HG03378 (cell line): ENCODE measurements around the gene RBM24.
"Not testable (repeated sequence)": the region's sequence is repeated elsewhere in the genome, so short reads cannot be mapped to it uniquely, and the experiment has no call there.

Experiments
- ATAC-seq: cut with Tn5 transposase; IDR thresholded peaks from one replicate; pipeline ENCODE4 v1.9.1; 2021; ENCODE audit warnings: mild to moderate bottlenecking, moderate library complexity; ENCODE audit not compliant: unreplicated experiment

RBM24 gene

DNA sequence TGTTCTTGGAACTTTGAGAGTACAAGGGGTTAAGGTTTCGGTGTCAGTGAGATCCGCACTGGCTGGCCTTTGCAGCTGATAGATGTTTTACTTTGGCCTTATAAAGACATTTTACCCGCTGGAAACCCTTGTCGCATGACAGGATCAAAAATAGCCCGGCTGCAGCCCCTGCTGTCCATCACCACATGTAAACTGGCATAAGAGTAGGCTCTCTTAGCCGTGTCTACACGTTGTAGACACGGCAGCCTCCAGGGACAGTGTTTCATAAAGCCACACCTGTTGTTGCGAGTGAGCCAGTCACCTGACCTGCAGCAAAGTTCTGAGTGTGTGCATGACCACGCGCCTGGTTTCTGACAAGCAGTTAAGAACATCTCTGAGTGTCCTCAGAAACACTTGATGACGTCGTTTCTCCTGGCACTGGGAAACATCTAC lies 8.5 kb downstream of the RBM24 start:
- ATAC-seq: no peak

DNA sequence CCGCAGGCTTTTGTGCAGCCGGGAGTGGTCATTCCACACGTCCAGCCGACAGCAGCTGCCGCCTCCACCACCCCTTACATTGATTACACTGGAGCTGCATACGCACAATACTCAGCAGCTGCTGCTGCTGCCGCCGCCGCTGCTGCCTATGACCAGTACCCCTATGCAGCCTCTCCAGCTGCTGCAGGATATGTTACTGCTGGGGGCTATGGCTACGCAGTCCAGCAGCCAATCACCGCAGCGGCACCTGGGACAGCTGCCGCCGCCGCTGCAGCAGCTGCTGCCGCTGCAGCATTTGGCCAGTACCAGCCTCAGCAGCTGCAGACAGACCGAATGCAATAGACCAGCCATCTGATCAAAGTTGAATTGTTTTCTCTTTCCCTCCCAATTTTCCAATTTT lies 10.6 kb downstream of the RBM24 start:
- no peak for ATAC-seq

- no peak for ATAC-seq
Measured at GRCh38 chr6:17292600-17293133, 11.5 kb downstream of the RBM24 start.

DNA sequence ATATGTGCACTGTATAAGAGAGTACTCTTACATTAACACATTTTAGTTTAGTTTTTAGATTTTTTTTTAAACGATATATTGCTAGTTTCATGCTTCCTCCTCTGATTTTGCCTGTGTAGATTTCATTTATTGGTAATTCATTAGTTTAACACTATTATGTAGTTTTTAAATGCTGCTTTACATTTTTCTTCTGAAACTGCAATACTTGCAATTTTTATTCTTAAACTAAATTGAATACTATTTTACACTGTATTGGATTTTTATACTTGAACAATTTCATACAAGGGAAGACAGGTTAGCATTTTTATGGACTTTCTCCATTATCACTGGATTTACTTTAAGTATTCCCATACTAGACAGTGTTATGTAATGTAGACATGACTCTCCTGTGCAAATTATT lies 12.2 kb downstream of the RBM24 start:
- no peak for ATAC-seq

GRCh38 chr6:17297271-17298080 lies 16.3 kb downstream of the RBM24 start:
- no peak for ATAC-seq

GRCh38 chr6:17298257-17298656 lies 17.1 kb downstream of the RBM24 start:
- no peak for ATAC-seq

- no peak for ATAC-seq
Measured at GRCh38 chr6:17299222-17299621, 18.1 kb downstream of the RBM24 start.

DNA sequence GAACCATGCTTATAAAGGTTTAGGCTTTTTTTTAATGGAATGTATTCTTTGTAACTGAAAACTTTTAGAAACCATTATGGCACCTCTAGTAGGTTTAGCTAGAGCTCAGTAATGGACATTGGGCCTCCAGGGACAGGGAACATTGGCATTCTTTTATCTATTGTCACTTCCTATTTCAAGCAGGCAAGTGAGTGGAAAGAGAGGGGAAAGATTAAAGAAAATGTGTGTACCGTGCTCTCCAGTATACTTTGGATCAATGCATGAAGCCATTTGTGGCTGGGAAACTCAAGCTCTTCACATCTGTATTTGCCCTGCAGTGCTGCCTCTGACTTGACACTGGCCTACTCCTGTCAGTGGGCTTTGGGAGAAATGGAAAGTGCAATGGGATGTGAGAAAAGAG lies 18.6 kb downstream of the RBM24 start:
- ATAC-seq: no peak

DNA sequence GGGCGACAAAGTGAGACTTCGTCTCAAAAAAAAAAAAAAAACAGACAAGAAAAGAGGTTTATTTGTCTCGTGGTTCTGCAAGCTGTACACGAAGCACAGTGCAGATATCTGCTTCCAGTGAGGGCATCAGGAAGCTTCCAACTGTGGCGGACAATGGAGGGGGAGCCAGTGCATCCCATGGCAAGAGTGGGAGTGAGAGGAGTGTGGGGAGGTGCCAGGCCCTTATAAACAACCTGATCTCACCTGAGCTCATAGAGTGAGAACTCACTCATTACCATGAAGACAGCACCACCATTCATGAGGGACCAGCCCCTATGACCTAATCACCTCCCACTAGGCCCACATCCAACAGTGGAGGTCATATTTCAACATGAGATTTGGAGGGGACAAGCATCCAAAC lies 19.5 kb downstream of the RBM24 start:
- ATAC-seq: no peak

- no peak for ATAC-seq
Measured at GRCh38 chr6:17303444-17303843, 22.3 kb downstream of the RBM24 start.

- no peak for ATAC-seq
Measured at GRCh38 chr6:17305219-17306001, 24.2 kb downstream of the RBM24 start.

GRCh38 chr6:17311595-17312311 lies 30.6 kb downstream of the RBM24 start:
- ATAC-seq: no peak

- ATAC-seq: not testable (repeated sequence)
Measured at GRCh38 chr6:17313238-17313637, 32.1 kb downstream of the RBM24 start.

GRCh38 chr6:17313971-17314370 lies 32.8 kb downstream of the RBM24 start:
- no peak for ATAC-seq

DNA sequence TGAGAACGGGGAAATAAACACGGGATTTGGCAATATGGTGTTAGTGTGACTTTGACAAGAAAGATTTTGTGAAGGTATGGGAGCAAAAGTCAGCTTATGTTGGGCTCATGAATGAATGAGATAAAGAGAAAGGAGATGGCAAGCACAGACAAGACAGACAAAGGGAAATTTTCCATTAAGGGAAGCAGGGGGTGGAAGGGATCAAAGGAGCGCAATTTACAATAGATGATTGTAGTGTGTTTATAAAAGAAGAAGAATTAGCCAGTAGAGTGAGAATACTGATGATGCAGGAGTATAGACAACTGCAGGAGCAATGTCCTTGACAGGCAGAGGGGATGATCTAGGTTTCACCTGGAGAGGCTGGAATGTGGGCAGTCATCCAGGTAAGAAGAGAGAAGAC lies 34.1 kb downstream of the RBM24 start:
- no peak for ATAC-seq

DNA sequence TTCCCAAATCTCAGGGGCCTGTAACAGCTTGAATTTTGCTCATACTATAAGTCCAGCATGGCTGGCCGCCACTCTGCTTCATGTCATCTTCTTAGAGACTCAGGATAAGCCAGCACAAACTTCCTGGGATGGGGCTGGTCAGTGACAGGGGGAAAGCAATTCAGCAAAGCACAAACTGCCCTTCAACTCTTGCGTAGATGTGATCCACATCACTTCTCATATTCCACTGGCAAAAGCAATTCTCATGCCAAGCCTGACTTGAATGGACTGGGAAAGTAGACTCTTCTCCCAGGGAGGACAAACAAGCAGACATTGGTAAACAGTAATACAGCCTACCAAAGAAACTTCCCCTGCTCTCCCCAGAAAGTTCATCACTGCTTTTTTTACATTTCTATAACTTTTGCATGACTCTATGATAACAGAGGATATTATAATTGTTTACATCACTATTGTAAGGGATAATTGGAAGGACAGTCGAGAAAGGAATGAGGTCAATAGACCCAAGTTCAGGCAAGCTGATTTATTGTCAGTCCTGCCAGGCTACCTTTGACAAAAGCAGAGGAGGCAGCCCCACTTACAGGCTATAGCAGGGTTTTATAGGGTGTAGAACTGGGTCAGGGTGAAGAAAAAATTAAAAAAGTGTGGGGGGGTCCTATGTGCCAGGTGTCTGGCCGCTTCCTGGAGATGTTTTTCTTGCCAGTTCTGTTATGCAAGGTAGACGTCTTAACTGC lies 37.4 kb downstream of the RBM24 start:
- ATAC-seq: no peak

DNA sequence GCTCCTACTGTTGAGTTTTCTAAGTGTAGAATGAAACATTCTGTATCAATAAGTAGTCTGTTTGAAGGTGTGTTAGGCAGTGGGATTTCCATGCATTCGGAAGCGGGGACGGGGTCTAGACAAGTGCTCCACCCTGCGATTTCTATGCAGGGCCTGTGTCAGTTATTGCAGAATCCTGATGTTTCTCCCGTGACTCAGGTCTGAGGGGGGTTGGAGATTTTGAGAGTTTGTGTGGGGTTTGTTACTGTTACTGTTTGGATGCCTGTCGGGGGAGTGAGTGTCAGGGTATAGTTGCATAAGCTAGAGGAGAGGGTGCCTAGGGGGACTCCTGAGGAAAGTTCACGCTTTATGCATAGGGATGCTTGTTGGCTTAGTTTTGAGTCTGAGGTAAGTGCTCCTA lies 39.1 kb downstream of the RBM24 start:
- not testable (repeated sequence) for ATAC-seq

DNA sequence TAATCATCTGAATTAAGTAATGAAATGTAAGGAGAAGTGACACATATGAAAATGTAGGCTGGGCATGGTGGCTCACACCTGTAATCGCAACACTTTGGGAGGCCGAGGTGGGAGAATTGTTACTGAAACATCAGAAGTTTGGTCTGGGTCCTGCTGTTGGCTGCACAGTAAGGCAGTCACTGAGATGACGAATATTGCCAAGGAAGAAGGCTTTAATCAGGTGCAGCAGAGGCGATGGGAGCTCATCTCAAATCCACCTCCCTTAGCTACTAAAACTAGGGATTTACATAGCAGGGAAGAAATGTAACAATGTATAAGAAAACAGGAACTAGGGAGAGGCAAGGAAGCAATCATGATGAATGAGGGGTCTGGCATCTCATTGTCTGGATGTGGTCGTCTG lies 50.1 kb downstream of the RBM24 start:
- no peak for ATAC-seq

DNA sequence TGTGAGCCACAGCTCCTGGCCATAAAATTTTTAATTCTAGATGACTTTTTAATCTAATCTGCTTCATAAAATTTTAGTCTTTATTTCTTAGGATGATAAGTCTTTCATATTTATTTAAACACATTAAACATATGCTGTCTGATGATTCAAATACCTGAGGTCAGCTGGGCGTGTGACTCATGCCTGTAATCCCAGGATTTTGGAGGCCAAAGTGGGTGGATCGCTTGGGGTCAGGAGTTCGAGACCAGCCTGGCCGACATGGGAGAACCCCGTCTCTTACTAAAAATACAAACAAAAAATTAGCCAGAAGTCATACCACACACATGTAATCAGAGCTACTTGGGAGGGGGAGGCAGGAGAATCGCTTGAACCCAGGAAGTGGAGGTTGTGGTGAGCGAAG lies 53.1 kb downstream of the RBM24 start:
- no peak for ATAC-seq

- no peak for ATAC-seq
Measured at GRCh38 chr6:17336425-17336824, 55.3 kb downstream of the RBM24 start.

DNA sequence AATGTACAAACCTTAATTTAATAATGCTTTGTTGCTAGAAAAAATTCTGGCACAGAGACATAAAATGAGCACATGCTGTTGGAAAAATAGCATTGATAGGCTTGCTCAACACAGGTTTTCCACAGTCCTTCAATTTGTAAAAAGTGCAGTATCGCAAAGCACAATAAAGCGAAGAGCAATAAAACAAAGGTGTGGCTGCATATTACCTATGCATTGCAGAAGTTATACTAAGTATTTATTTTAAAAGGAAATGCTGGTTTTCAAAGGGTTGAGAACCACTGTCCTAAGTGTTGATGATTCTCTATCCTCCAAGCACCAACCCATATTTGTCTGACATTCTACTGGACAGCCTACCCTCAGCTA lies 58.1 kb downstream of the RBM24 start:
- no peak for ATAC-seq
